Measurements from ENCODE around the gene KCTD17.

Gene KCTD17

DNA sequence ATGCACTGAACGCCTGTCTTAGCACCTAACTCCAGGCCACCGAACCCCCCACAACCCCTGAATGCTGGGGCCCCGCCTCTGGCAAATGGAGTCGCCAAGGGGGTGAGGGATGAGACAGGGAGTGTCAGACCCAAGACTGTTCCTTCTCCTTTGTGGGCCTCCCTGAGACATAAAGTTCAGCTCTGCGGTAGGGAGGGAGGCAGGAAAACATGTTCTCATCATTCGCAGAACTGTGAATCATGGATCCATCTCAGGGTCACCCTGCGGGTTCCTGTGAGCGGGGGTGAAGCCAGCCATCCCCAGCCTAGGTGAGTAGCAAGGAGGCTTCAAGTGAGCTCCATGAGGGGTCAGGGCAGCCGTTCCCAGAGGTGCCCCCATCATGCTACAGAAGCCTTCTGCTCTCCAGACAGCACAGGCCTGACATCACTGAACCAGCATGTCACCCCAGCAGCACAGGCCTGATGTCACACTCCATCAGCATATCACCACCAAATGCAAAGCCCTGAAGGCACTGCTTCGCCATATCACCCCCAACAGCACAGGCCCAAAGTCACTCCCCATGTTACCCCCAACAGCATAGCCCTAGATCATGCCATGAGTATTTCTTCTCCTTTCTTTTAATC lies 30.8 kb downstream of the KCTD17 start:
- whole genome bisulfite sequencing, 2 experiments (ENCODE audit: insufficient coverage in 2 of 2) = 92 to 94% methylated on average over 6 of the region's 10 CpGs
- no peaks in the 10 kb centered on the region for H3K9me3 ChIP-seq (ENCODE audit: control insufficient read depth, low read length)
- no peak overlapping the region for H3K4me3 ChIP-seq (ENCODE audit: extremely low read depth, insufficient read depth, low read length, poor library complexity, severe bottlenecking)
- peaks cover 8% of the 10 kb centered on the region for H3K4me1 ChIP-seq (ENCODE audit: control insufficient read depth, insufficient read depth, low read length, poor library complexity, severe bottlenecking)
- no peak overlapping the region for H3K27ac ChIP-seq (ENCODE audit: low read depth, low read length, severe bottlenecking)
- H3K36me3 ChIP-seq (ENCODE audit: control insufficient read depth, insufficient read depth, low read length) = no peaks in the 10 kb centered on the region

- Histone ChIP-seq H3K4me3 (ENCODE audit: extremely low read depth, insufficient read depth, low read length, poor library complexity, severe bottlenecking) (no peak overlapping the region), H3K9me3 (ENCODE audit: control insufficient read depth, low read length) (no peaks in the 10 kb centered on the region), H3K4me1 (ENCODE audit: control insufficient read depth, insufficient read depth, low read length, poor library complexity, severe bottlenecking) (peaks cover 4% of the 10 kb centered on the region), H3K36me3 (ENCODE audit: control insufficient read depth, insufficient read depth, low read length) (no peaks in the 10 kb centered on the region), H3K27ac (ENCODE audit: low read depth, low read length, severe bottlenecking) (no peak overlapping the region)
- WGBS, 2 experiments (ENCODE audit: insufficient coverage in 2 of 2) = 84 to 93% methylated on average over 5 to 6 of the region's 6 CpGs
Observed at GRCh38 chr22:37083914-37084313, 32.4 kb downstream of the KCTD17 start.

- WGBS, 2 experiments (ENCODE audit: insufficient coverage in 2 of 2) = 87 to 89% methylated on average over 6 to 9 of the region's 10 CpGs
- no peaks in the 10 kb centered on the region for H3K9me3 ChIP-seq (ENCODE audit: control insufficient read depth, low read length)
- no peak overlapping the region for H3K27ac ChIP-seq (ENCODE audit: low read depth, low read length, severe bottlenecking)
- H3K4me3 ChIP-seq (ENCODE audit: extremely low read depth, insufficient read depth, low read length, poor library complexity, severe bottlenecking) = no peak overlapping the region
- H3K4me1 ChIP-seq (ENCODE audit: control insufficient read depth, insufficient read depth, low read length, poor library complexity, severe bottlenecking) = peaks cover 4% of the 10 kb centered on the region
- H3K36me3 ChIP-seq (ENCODE audit: control insufficient read depth, insufficient read depth, low read length) = no peaks in the 10 kb centered on the region
Observed at GRCh38 chr22:37084385-37084784, 32.8 kb downstream of the KCTD17 start.

GRCh38 chr22:37086184-37086583 lies 34.6 kb downstream of the KCTD17 start:
- Histone ChIP-seq H3K9me3 (ENCODE audit: control insufficient read depth, low read length) (no peaks in the 10 kb centered on the region), H3K36me3 (ENCODE audit: control insufficient read depth, insufficient read depth, low read length) (no peaks in the 10 kb centered on the region), H3K27ac (ENCODE audit: low read depth, low read length, severe bottlenecking) (no peak overlapping the region), H3K4me1 (ENCODE audit: control insufficient read depth, insufficient read depth, low read length, poor library complexity, severe bottlenecking) (no peaks in the 10 kb centered on the region), H3K4me3 (ENCODE audit: extremely low read depth, insufficient read depth, low read length, poor library complexity, severe bottlenecking) (no peak overlapping the region)
- WGBS, 2 experiments (ENCODE audit: insufficient coverage in 2 of 2) = 89% methylated on average over 13 to 14 of the region's 15 CpGs

DNA sequence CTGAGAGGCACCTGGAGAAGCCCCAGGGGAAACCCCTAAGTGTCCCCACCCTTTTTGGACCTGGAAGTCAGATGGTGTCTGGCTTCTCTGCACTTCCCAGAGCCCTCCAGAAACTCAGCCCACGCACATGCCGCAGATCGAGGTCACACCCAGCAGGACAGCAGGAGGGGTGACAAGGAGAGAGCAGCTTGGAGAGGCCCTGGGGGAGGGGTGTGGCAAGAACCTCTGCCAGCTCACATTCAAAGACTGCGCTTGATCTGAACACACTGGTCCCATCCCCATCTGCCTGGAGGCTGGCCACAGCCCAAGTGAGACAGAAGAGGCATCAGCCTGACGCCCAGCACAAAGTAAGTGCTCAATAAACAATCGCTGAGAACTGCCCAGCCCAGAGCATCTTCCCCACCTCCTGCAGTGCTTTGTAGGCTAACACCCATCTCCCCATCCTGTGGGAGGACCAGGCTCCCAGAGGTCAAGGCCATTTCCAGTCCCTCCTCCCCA lies 36.6 kb downstream of the KCTD17 start:
- H3K4me1 ChIP-seq (ENCODE audit: control insufficient read depth, insufficient read depth, low read length, poor library complexity, severe bottlenecking) = no peaks in the 10 kb centered on the region
- H3K9me3 ChIP-seq (ENCODE audit: control insufficient read depth, low read length) = no peaks in the 10 kb centered on the region
- 39 to 53% methylated on average over 3 to 5 of the region's 6 CpGs for WGBS, 2 experiments (ENCODE audit: insufficient coverage in 2 of 2)
- H3K36me3 ChIP-seq (ENCODE audit: control insufficient read depth, insufficient read depth, low read length) = no peaks in the 10 kb centered on the region
- no peak overlapping the region for H3K27ac ChIP-seq (ENCODE audit: low read depth, low read length, severe bottlenecking)
- H3K4me3 ChIP-seq (ENCODE audit: extremely low read depth, insufficient read depth, low read length, poor library complexity, severe bottlenecking) = no peak overlapping the region

DNA sequence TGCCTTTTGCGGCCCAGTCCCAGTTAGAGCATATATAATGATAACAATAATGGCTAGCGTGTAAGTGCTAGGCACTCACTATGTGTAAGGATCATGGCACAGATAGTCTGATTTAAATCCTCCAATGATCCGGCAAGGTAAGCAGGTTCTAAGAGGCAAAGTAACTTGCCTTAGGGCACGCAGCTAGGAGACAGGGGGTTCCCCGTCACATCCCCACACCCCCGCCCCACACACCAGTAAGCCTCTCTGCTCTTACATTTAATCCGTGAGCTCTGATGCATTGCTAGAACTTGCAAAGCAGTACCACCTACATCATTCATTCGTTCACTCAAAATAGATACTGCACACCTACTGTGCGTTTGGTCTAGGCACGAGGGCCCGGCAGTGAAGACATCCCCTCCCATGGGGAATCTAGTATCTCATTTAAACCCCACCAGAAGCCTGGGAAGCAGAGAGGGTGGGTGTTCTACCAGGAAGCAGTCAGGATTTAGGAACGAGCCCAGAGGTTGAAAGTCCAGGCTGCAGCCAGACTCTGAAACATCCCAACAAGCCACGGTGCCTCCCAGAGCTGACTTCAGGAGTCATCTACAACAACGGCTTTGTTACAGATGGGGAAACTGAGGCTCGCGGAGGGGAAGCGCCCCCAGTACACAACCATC lies 37.3 kb downstream of the KCTD17 start:
- Histone ChIP-seq H3K9me3 (ENCODE audit: control insufficient read depth, low read length) (no peaks in the 10 kb centered on the region), H3K27ac (ENCODE audit: low read depth, low read length, severe bottlenecking) (no peak overlapping the region), H3K4me1 (ENCODE audit: control insufficient read depth, insufficient read depth, low read length, poor library complexity, severe bottlenecking) (no peaks in the 10 kb centered on the region), H3K36me3 (ENCODE audit: control insufficient read depth, insufficient read depth, low read length) (no peaks in the 10 kb centered on the region), H3K4me3 (ENCODE audit: extremely low read depth, insufficient read depth, low read length, poor library complexity, severe bottlenecking) (no peak overlapping the region)
- WGBS, 2 experiments (ENCODE audit: insufficient coverage in 2 of 2) = 88 to 95% methylated on average over 14 to 16 of the region's 17 CpGs

DNA sequence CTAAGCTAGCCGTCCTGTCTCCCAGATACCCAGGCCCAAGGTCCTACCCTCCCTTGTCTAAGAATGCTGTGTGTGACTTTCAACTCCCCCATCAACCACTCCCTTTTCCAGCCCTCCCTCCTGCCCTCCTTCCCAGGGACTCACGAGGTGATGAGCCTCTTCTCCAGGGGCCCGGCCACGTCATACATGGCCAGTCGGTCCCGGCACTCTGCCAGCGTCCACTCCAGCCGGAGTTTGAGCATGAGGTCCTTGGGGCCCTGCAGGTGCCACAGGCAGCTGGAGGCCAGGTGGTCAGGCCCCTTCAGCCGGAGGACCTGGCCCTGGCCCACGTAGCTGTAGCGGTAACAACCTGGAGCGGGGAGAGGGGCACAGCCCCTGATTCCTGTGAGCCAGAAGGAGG lies 37.9 kb downstream of the KCTD17 start:
- Histone ChIP-seq H3K4me1 (ENCODE audit: control insufficient read depth, insufficient read depth, low read length, poor library complexity, severe bottlenecking) (no peaks in the 10 kb centered on the region), H3K4me3 (ENCODE audit: extremely low read depth, insufficient read depth, low read length, poor library complexity, severe bottlenecking) (no peak overlapping the region), H3K9me3 (ENCODE audit: control insufficient read depth, low read length) (no peaks in the 10 kb centered on the region), H3K36me3 (ENCODE audit: control insufficient read depth, insufficient read depth, low read length) (no peaks in the 10 kb centered on the region), H3K27ac (ENCODE audit: low read depth, low read length, severe bottlenecking) (no peak overlapping the region)
- 84 to 94% methylated on average over 9 to 12 of the region's 12 CpGs for WGBS, 2 experiments (ENCODE audit: insufficient coverage in 2 of 2)

GRCh38 chr22:37090920-37091695 lies 39.6 kb downstream of the KCTD17 start:
- H3K27ac ChIP-seq (ENCODE audit: low read depth, low read length, severe bottlenecking) = no peak overlapping the region
- H3K4me1 ChIP-seq (ENCODE audit: control insufficient read depth, insufficient read depth, low read length, poor library complexity, severe bottlenecking) = no peaks in the 10 kb centered on the region
- H3K36me3 ChIP-seq (ENCODE audit: control insufficient read depth, insufficient read depth, low read length) = no peaks in the 10 kb centered on the region
- H3K4me3 ChIP-seq (ENCODE audit: extremely low read depth, insufficient read depth, low read length, poor library complexity, severe bottlenecking) = no peak overlapping the region
- H3K9me3 ChIP-seq (ENCODE audit: control insufficient read depth, low read length) = no peaks in the 10 kb centered on the region
- 84 to 88% methylated on average over 6 to 8 of the region's 9 CpGs for WGBS, 2 experiments (ENCODE audit: insufficient coverage in 2 of 2)

DNA sequence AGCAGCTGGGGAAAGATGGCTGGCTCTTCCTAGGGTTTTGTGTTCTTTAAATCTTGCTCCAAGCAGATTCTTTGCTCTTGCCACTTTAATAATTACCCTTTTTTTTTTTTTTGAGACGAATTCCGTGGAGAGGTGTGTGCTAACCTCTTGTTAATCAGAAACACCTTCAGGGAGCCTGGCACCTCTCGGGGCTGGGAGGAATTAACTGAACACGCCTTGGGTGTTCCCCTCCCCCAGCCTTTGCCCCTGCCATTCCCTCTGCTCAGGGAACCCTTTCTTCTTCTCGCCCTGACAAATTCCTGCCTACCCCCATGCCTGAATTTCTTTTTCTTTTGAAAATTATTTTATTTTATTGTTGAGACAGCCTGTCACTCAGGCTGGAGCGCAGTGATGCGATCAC lies 40.5 kb downstream of the KCTD17 start:
- Histone ChIP-seq H3K4me1 (ENCODE audit: control insufficient read depth, insufficient read depth, low read length, poor library complexity, severe bottlenecking) (no peaks in the 10 kb centered on the region), H3K4me3 (ENCODE audit: extremely low read depth, insufficient read depth, low read length, poor library complexity, severe bottlenecking) (no peak overlapping the region), H3K27ac (ENCODE audit: low read depth, low read length, severe bottlenecking) (no peak overlapping the region), H3K36me3 (ENCODE audit: control insufficient read depth, insufficient read depth, low read length) (no peaks in the 10 kb centered on the region), H3K9me3 (ENCODE audit: control insufficient read depth, low read length) (no peaks in the 10 kb centered on the region)
- WGBS, 2 experiments (ENCODE audit: insufficient coverage in 2 of 2) = 67% methylated on average over 2 to 3 of the region's 7 CpGs

DNA sequence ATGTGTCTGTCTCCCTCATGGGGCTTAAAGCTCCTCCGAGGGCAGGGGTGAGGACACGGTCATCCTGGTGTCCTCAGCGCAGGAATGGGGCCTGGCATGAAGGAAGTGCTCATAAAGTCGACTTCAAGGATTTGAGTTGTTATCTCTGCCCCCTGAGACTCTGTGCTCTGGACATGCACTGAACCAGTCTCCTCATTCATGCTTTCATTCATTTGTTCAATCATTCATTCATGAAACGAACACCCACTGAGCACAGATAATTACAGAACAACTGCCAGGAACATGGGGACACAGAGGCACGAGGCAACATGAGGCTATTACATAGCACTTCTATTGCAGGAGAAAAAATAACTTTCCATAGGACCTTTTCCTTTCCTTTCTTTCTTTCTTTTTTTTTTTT lies 41.5 kb downstream of the KCTD17 start:
- Histone ChIP-seq H3K9me3 (ENCODE audit: control insufficient read depth, low read length) (no peaks in the 10 kb centered on the region), H3K27ac (ENCODE audit: low read depth, low read length, severe bottlenecking) (no peak overlapping the region), H3K4me1 (ENCODE audit: control insufficient read depth, insufficient read depth, low read length, poor library complexity, severe bottlenecking) (no peaks in the 10 kb centered on the region), H3K36me3 (ENCODE audit: control insufficient read depth, insufficient read depth, low read length) (no peaks in the 10 kb centered on the region), H3K4me3 (ENCODE audit: extremely low read depth, insufficient read depth, low read length, poor library complexity, severe bottlenecking) (no peak overlapping the region)
- WGBS, 2 experiments (ENCODE audit: insufficient coverage in 2 of 2) = 94 to 96% methylated on average over 3 to 4 of the region's 6 CpGs

All from mesodermal cell (in vitro differentiated cells).